Peyer's patch (tissue), 4 donors: Measurements from ENCODE around the gene TBCD. TPM values are rescaled to one million over a fixed set of nuclear protein-coding genes. Genes with fewer than 3 reads are reported as not detected.

Source experiments
- DNase-seq, 3 donors: peaks; one replicate each; pipeline ENCODE4 v3.0.0-alpha.2; 2017 to 2019
- H3K27ac ChIP-seq, 4 donors: fragments of 200-600 bp; sonication (generic); one replicate each; pipeline ENCODE4 v1.5.1; 2016 to 2019
- H3K27me3 ChIP-seq, 2 donors: fragments of 200-600 bp; sonication (generic); one replicate each; pipeline ENCODE4 v1.5.1; 2019
- H3K36me3 ChIP-seq, 3 donors: fragments of 200-600 bp; sonication (generic); one replicate each; pipeline ENCODE4 v1.5.1; 2016 to 2019
- H3K4me1 ChIP-seq, 4 donors: fragments of 200-600 bp; sonication (generic); one replicate each; pipeline ENCODE4 v1.5.1; 2016 to 2019
- H3K4me3 ChIP-seq, 4 donors: fragments of 200-600 bp; sonication (generic); 1 replicate in 3 of 4; 2 replicates in 1 of 4; pipeline ENCODE4 v1.5.1; 2016 to 2019; ENCODE audit warnings: mild to moderate bottlenecking in 1 of 4
- H3K9me3 ChIP-seq, 4 donors: fragments of 200-600 bp; sonication (generic); one replicate each; pipeline ENCODE4 v1.5.1; 2016 to 2019; ENCODE audit warnings: mild to moderate bottlenecking in 1 of 4
- CTCF ChIP-seq, 6 experiments: fragments of 450-650 bp in 4 of 6; fragments of 200-600 bp in 2 of 6; sonication (generic) in 1 of 6; IDR thresholded peaks; one replicate each; pipeline ENCODE4 v1.5.1; 2017 to 2019; ENCODE audit warnings: antibody characterized with exemption in 6 of 6, mild to moderate bottlenecking in 3 of 6, moderate library complexity in 1 of 6
- POLR2A ChIP-seq, 2 donors: fragments of 450-650 bp; IDR thresholded peaks; one replicate each; pipeline ENCODE4 v1.5.1; 2017; ENCODE audit warnings: antibody characterized with exemption in 2 of 2, mild to moderate bottlenecking in 2 of 2, moderate library complexity in 2 of 2
- total RNA-seq, 4 donors: library from RNA; depleted of rRNA; stranded (reverse); fragments of >200 nt; gene quantifications; one replicate each; pipeline ENCODE4 v1.1.0, GENCODE V29; 2016

Gene TBCD
- total RNA-seq, 4 donors from 2014 or later, result 58.7 to 130 (median 74.8) TPM

GRCh38 chr17:82713071-82713723 lies 38.7 kb upstream of the TBCD start:
- H3K9me3 ChIP-seq, result no peaks in the 10 kb centered on the region
- TF ChIP-seq CTCF (IDR thresholded peaks at IDR 0.05) (no peak), POLR2A (IDR thresholded peaks at IDR 0.05) (no peak)
- no peaks in the 10 kb centered on the region for H3K36me3 ChIP-seq

GRCh38 chr17:82716203-82717010 lies 35.5 kb upstream of the TBCD start, which contains the start of gene FN3KRP:
Gene FN3KRP (plus strand): TSS chr17:82716706. CDS start chr17:82716756, 50 bp downstream.
- TF ChIP-seq CTCF (IDR thresholded peaks at IDR 0.05) (no peak), POLR2A (IDR thresholded peaks at IDR 0.05) (peak; percentile 61 to 63)

More at GRCh38 chr17:82713071-82713723, 38.7 kb upstream of the TBCD start:
- H3K4me3 ChIP-seq, result no peak overlapping the region
- peaks cover 0 to 14% (median 12%) of the 10 kb centered on the region in 4 donors for H3K4me1 ChIP-seq
- DNase-seq, result no peak
- no peak overlapping the region for H3K27ac ChIP-seq
- H3K27me3 ChIP-seq, result no peaks in the 10 kb centered on the region

GRCh38 chr17:82718986-82719685 lies 32.7 kb upstream of the TBCD start:
- peaks cover 0 to 48% (median 0%) of the 10 kb centered on the region in 3 donors for H3K36me3 ChIP-seq
- H3K27ac ChIP-seq, result no peak overlapping the region
- peaks cover 0 to 18% (median 12%) of the 10 kb centered on the region in 4 donors for H3K4me1 ChIP-seq
- no peaks in the 10 kb centered on the region for H3K27me3 ChIP-seq
- H3K4me3 ChIP-seq, result no peak overlapping the region
- TF ChIP-seq CTCF (IDR thresholded peaks at IDR 0.05), result no peak
- no peak for TF ChIP-seq POLR2A (IDR thresholded peaks at IDR 0.05)
- peak in 1 of 3 donors; percentile 47 for DNase-seq
- H3K9me3 ChIP-seq, result no peaks in the 10 kb centered on the region

More at GRCh38 chr17:82716203-82717010, 35.5 kb upstream of the TBCD start, which contains the start of gene FN3KRP:
- H3K36me3 ChIP-seq, result peaks cover 0 to 25% (median 0%) of the 10 kb centered on the region in 3 donors
- DNase-seq, result peak; percentile 94 to 98 (median 98)
- peaks cover 0 to 18% (median 12%) of the 10 kb centered on the region in 4 donors for H3K4me1 ChIP-seq
- H3K4me3 ChIP-seq, result peak within 1 kb of the TSS; percentile 74 to 94 (median 85)
- H3K9me3 ChIP-seq, result no peaks in the 10 kb centered on the region
- H3K27me3 ChIP-seq, result no peaks in the 10 kb centered on the region
- H3K27ac ChIP-seq, result peak within 1 kb of the TSS; percentile 65 to 89 (median 80)

- Histone ChIP-seq H3K4me1 (peaks cover 0 to 18% (median 12%) of the 10 kb centered on the region in 4 donors), H3K27ac (no peak overlapping the region), H3K36me3 (peaks cover 0 to 48% (median 0%) of the 10 kb centered on the region in 3 donors), H3K4me3 (no peak overlapping the region), H3K9me3 (no peaks in the 10 kb centered on the region), H3K27me3 (no peaks in the 10 kb centered on the region)
- peak in 1 of 3 donors; percentile 39 for DNase-seq
- TF ChIP-seq CTCF (IDR thresholded peaks at IDR 0.05), result no peak
These were observed 31.7 kb upstream of the TBCD start for GRCh38 chr17:82720204-82720603.

- peak in 1 of 3 donors; percentile 39 for DNase-seq
- Histone ChIP-seq H3K27me3 (no peaks in the 10 kb centered on the region), H3K4me3 (no peak overlapping the region), H3K4me1 (peaks cover 0 to 13% (median 6%) of the 10 kb centered on the region in 4 donors), H3K27ac (no peak overlapping the region), H3K9me3 (no peaks in the 10 kb centered on the region), H3K36me3 (peaks cover 0 to 65% (median 0%) of the 10 kb centered on the region in 3 donors)
- no peak for TF ChIP-seq CTCF (IDR thresholded peaks at IDR 0.05)
- no peak for TF ChIP-seq POLR2A (IDR thresholded peaks at IDR 0.05)
These were observed 29.4 kb upstream of the TBCD start for GRCh38 chr17:82722341-82723013.
